ENCODE measurements around the gene SUGCT. TPM values are rescaled to one million over a fixed set of nuclear protein-coding genes. Genes with fewer than 3 reads are reported as not detected.

SUGCT gene
- total and polyA plus RNA-seq, 10 donors: 1.4 to 13.6 (median 2.5) TPM

DNA sequence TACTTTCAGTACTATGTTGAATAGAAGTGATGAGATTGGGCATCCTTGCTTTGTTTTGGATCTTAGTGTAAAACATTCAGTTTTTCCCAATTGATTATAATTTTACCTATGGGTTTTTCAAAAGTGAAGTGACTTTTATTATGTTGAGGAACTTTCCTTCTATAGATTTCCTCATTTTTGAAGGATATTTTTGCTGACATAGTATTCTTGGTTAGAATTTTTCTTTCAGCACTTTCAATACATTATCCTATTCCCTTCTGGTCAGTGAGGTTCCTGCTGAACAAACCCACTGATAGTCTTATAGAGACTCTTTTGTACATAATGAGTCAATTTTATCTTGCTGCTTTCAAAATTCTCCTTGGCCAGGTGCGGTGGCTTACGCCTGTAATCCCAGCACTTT, 297.2 kb downstream of the SUGCT start:
- Histone ChIP-seq H3K4me1 (no peaks in the 10 kb centered on the region), H3K27me3 (replicated peaks in 1 of 7) (no peaks in the 10 kb centered on the region), H3K4me3 (no peak overlapping the region), H3K36me3 (no peaks in the 10 kb centered on the region), H3K27ac (no peak overlapping the region), H3K9me3 (peaks cover 0 to 20% (median 13%) of the 10 kb centered on the region in 8 donors)
- 96 to 100% (median 97%) methylated on average over 2 of the region's 2 CpGs for whole genome bisulfite sequencing, 5 donors
- TF ChIP-seq POLR2AphosphoS5 (IDR thresholded peaks at IDR 0.05): no peak
- no peak for TF ChIP-seq POLR2A (IDR thresholded peaks at IDR 0.05)
- TF ChIP-seq, protein P1, sequence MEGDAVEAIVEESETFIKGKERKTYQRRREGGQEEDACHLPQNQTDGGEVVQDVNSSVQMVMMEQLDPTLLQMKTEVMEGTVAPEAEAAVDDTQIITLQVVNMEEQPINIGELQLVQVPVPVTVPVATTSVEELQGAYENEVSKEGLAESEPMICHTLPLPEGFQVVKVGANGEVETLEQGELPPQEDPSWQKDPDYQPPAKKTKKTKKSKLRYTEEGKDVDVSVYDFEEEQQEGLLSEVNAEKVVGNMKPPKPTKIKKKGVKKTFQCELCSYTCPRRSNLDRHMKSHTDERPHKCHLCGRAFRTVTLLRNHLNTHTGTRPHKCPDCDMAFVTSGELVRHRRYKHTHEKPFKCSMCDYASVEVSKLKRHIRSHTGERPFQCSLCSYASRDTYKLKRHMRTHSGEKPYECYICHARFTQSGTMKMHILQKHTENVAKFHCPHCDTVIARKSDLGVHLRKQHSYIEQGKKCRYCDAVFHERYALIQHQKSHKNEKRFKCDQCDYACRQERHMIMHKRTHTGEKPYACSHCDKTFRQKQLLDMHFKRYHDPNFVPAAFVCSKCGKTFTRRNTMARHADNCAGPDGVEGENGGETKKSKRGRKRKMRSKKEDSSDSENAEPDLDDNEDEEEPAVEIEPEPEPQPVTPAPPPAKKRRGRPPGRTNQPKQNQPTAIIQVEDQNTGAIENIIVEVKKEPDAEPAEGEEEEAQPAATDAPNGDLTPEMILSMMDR (IDR thresholded peaks at IDR 0.05 in 8 of 11, conservative IDR thresholded peaks at IDR 0.05 in 3 of 11): no peak
- DNase-seq: no peak
- intact Hi-C loops (cut with DNase I; ENCODE audit: low total_unique reads): no loop called here

DNA sequence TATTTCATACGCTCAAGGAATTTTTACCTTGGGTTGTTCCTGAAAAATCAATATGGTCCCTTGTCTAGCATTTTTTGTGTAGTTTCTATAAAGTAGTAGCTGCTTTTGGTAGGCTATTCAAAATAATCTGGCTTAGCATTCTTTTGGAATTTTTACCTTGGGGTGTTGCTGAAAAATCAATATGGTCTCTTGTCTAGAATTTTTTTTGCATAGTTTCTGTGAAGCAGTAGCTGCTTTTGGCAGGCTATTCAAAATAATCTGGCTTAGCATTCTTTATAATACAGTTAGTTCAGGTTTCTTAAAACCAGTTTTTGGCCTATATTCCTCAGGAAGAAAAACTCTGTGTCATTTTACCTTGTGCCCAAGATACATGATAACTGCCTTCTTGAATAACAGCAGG, 301.9 kb downstream of the SUGCT start:
- H3K36me3 ChIP-seq: no peaks in the 10 kb centered on the region
- no peak for TF ChIP-seq POLR2AphosphoS5 (IDR thresholded peaks at IDR 0.05)
- TF ChIP-seq POLR2A (IDR thresholded peaks at IDR 0.05): no peak
- no peaks in the 10 kb centered on the region for H3K4me1 ChIP-seq
- DNase-seq: no peak
- H3K27ac ChIP-seq: no peak overlapping the region
- intact Hi-C loops (cut with DNase I; ENCODE audit: low total_unique reads): no loop called here
- no peak overlapping the region for H3K4me3 ChIP-seq
- WGBS, 5 donors: 85 to 98% (median 94%) methylated on average over 1 of the region's 1 CpG
- H3K27me3 ChIP-seq (replicated peaks in 1 of 7): no peaks in the 10 kb centered on the region
- H3K9me3 ChIP-seq: peaks cover 0 to 25% (median 16%) of the 10 kb centered on the region in 8 donors

DNA sequence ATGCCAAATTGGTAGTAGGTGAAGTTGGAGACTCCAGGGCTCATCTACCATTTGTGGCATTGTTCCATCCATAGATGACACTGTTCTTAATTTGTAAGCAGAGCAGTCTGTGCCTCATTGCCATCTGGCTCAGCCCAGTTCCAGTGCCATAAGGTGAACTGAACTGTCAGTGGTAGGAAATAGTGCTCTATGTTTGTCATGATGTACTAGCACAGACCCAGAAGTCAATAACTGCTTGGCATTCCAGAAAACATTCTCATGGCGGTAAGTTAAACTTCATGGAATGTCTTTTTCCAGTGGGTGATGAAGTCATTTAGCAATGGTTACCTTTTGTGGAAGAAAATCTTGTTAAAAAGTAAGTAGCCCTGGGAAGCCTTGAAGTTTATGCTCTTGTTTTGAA, 302.7 kb downstream of the SUGCT start:
- H3K36me3 ChIP-seq: no peaks in the 10 kb centered on the region
- no peak overlapping the region for H3K27ac ChIP-seq
- no peak for DNase-seq
- intact Hi-C loops (cut with DNase I; ENCODE audit: low total_unique reads): no loop called here
- no peaks in the 10 kb centered on the region for H3K4me1 ChIP-seq
- peaks cover 0 to 25% (median 16%) of the 10 kb centered on the region in 8 donors for H3K9me3 ChIP-seq
- no peak overlapping the region for H3K4me3 ChIP-seq
- H3K27me3 ChIP-seq (replicated peaks in 1 of 7): no peaks in the 10 kb centered on the region
- WGBS, 5 donors: 41 to 90% (median 89%) methylated on average over 1 of the region's 1 CpG
- TF ChIP-seq, protein P1 (IDR thresholded peaks at IDR 0.05 in 8 of 11, conservative IDR thresholded peaks at IDR 0.05 in 3 of 11): no peak
- TF ChIP-seq POLR2AphosphoS5 (IDR thresholded peaks at IDR 0.05): no peak
- TF ChIP-seq POLR2A (IDR thresholded peaks at IDR 0.05): no peak

DNA sequence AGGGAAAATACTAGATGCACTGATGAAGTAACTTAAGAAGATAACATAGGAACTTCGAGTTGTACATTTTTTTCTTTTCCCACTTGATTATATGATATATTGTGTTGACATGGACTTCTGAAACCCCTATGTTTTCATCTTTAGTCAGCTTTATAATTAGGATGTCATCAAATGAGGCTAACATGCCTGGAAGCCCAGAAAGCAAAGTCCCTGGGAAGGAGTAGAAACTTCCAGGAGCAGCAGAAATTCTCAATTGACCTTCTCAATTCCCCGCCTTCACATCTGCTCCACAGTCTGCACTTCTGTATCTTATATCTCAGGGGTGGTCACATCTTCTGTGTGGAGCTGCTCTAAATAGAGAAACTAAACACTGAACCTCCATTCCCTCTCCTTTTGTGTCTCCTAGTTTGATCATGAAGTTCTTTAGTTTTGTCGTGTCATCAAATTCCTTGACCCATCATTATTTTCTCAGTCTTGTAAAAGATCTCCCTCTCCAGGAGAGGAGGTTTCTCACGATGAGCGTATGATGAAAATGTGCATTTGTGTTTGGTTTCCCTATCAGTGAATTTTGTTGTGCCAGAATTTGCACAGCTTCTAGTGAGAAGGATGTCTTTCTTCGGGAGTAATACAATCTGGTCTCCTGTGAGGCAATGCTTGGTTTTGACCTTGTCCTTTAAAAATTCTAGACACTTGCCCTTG, 303.3 kb downstream of the SUGCT start:
- H3K9me3 ChIP-seq: peaks cover 0 to 25% (median 17%) of the 10 kb centered on the region in 8 donors
- no peaks in the 10 kb centered on the region for H3K27me3 ChIP-seq (replicated peaks in 1 of 7)
- no peak overlapping the region for H3K4me3 ChIP-seq
- TF ChIP-seq POLR2AphosphoS5 (IDR thresholded peaks at IDR 0.05): no peak
- no peak for TF ChIP-seq POLR2A (IDR thresholded peaks at IDR 0.05)
- TF ChIP-seq, protein P1 (IDR thresholded peaks at IDR 0.05 in 8 of 11, conservative IDR thresholded peaks at IDR 0.05 in 3 of 11): no peak
- H3K27ac ChIP-seq: no peak overlapping the region
- H3K36me3 ChIP-seq: no peaks in the 10 kb centered on the region
- no peak for DNase-seq
- 83 to 96% (median 88%) methylated on average over 6 of the region's 6 CpGs for WGBS, 5 donors
- no peaks in the 10 kb centered on the region for H3K4me1 ChIP-seq
- intact Hi-C loops (cut with DNase I; ENCODE audit: low total_unique reads): no loop called here
